B cell (primary cell): ENCODE results near the gene AGBL4. TPM values are rescaled to one million over a fixed set of nuclear protein-coding genes. Genes with fewer than 3 reads are reported as not detected.

Experiments
- ATAC-seq: fragments of 200-7000 bp; cut with Tn5 transposase; one replicate; pipeline ENCODE4 v1.10.0; 2021; ENCODE audit warnings: low read depth, mild to moderate bottlenecking, moderate number of reproducible peaks, moderate library complexity
- CTCF ChIA-PET: fragments of 350-600 bp; sonication (Branson Sonifier 250); formaldehyde crosslinking; loops from one replicate; lab custom pipeline; 2021; ENCODE audit warnings: antibody characterized with exemption, inconsistent platforms; lab: Charles Lee
- POLR2A ChIA-PET: fragments of 350-600 bp; sonication (Branson Sonifier 250); formaldehyde crosslinking; loops from one replicate; lab custom pipeline; 2021; ENCODE audit warnings: antibody characterized with exemption; lab: Charles Lee
- DNase-seq: peaks from one replicate; pipeline ENCODE4 v3.0.0; 2013
- H2AFZ ChIP-seq: 2 replicates; pipeline ENCODE4 v1.6.1; 2012; ENCODE audit warnings: mild to moderate bottlenecking, low read depth, low read length; ENCODE audit not compliant: insufficient read depth, poor library complexity, severe bottlenecking
- H3K27ac ChIP-seq, 2 donors: 1 replicate in 1 of 2; 2 replicates in 1 of 2; pipeline ENCODE4 v1.5.1; 2012 to 2013; ENCODE audit warnings: low read length in 2 of 2, mild to moderate bottlenecking in 2 of 2, moderate library complexity in 1 of 2
- H3K27me3 ChIP-seq, 4 experiments: fragments of 200-600 bp in 1 of 4; sonication (generic) in 1 of 4; replicated peaks in 1 of 4; 1 replicate in 2 of 4; 2 replicates in 2 of 4; pipeline versions ENCODE4 v1.6.1 to v1.7.0; 2013 to 2016; ENCODE audit warnings: low read length in 3 of 4, mild to moderate bottlenecking in 2 of 4, mixed read lengths in 1 of 4, moderate library complexity in 1 of 4; ENCODE audit not compliant: insufficient read depth in 4 of 4, control insufficient read depth in 3 of 4; ENCODE audit errors: control extremely low read depth in 1 of 4
- H3K36me3 ChIP-seq, 2 experiments: replicated peaks in 1 of 2; 1 replicate in 1 of 2; 2 replicates in 1 of 2; pipeline versions ENCODE4 v1.6.1 to v1.7.1; 2013; ENCODE audit warnings: low read length in 1 of 2; ENCODE audit not compliant: insufficient read depth in 2 of 2, control insufficient read depth in 1 of 2; ENCODE audit errors: control extremely low read depth in 1 of 2, extremely low read depth in 1 of 2
- H3K4me1 ChIP-seq, 2 donors: fragments of 200-600 bp in 1 of 2; sonication (generic) in 1 of 2; 1 replicate in 1 of 2; 2 replicates in 1 of 2; pipeline versions ENCODE4 v1.5.1 to v1.6.1; 2013 to 2017; ENCODE audit warnings: low read length in 2 of 2; ENCODE audit not compliant: control insufficient read depth in 2 of 2, insufficient read depth in 2 of 2
- H3K4me2 ChIP-seq: replicated peaks from 2 replicates; pipeline ENCODE3; 2012; ENCODE audit warnings: mild to moderate bottlenecking, low read depth, low read length; ENCODE audit not compliant: poor library complexity, severe bottlenecking
- H3K4me3 ChIP-seq, 5 experiments: fragments of 200-600 bp in 1 of 5; sonication (generic) in 1 of 5; 1 replicate in 3 of 5; 2 replicates in 2 of 5; pipeline versions ENCODE4 v1.5.1 to v1.7.0; 2011 to 2016; ENCODE audit warnings: low read length in 4 of 5, mild to moderate bottlenecking in 4 of 5, low read depth in 2 of 5, control low read depth in 1 of 5, moderate library complexity in 1 of 5; ENCODE audit not compliant: insufficient read depth in 1 of 5; ENCODE audit errors: control extremely low read depth in 1 of 5, extremely low read depth in 1 of 5
- H3K79me2 ChIP-seq: fragments of 200-600 bp; sonication (generic); one replicate; pipeline ENCODE4 v1.6.0; 2016; ENCODE audit warnings: low read length; ENCODE audit not compliant: control insufficient read depth, insufficient read depth
- H3K9ac ChIP-seq: fragments of 200-600 bp; sonication (generic); 2 replicates; pipeline ENCODE4 v1.6.1; 2017; ENCODE audit warnings: mild to moderate bottlenecking, low read length, moderate library complexity
- H3K9me3 ChIP-seq, 3 donors: one replicate each; pipeline versions ENCODE4 v1.6.1 to v1.7.1; 2013; ENCODE audit warnings: low read length in 2 of 3; ENCODE audit not compliant: control insufficient read depth in 2 of 3, insufficient read depth in 1 of 3; ENCODE audit errors: control extremely low read depth in 1 of 3
- H4K20me1 ChIP-seq: 2 replicates; pipeline ENCODE4 v1.6.0; 2012; ENCODE audit warnings: mild to moderate bottlenecking, low read length; ENCODE audit not compliant: insufficient read depth, control insufficient read depth, poor library complexity, severe bottlenecking
- H3K27ac Mint-ChIP-seq: one replicate; pipeline ENCODE4 v1.8.0; 2021; ENCODE audit warnings: mixed read lengths
- H3K27me3 Mint-ChIP-seq: one replicate; pipeline ENCODE4 v1.8.0; 2021; ENCODE audit warnings: mixed read lengths
- H3K4me1 Mint-ChIP-seq: one replicate; pipeline ENCODE4 v1.8.0; 2021; ENCODE audit warnings: mixed read lengths
- H3K4me3 Mint-ChIP-seq: one replicate; pipeline ENCODE4 v1.8.0; 2021; ENCODE audit warnings: mixed read lengths
- H3K9me3 Mint-ChIP-seq: one replicate; pipeline ENCODE4 v1.8.0; 2022; ENCODE audit warnings: mixed read lengths; ENCODE audit not compliant: insufficient read depth
- EZH2 ChIP-seq: IDR thresholded peaks from 2 replicates; pipeline ENCODE4 v1.6.1; 2012; ENCODE audit warnings: borderline replicate concordance, low read depth, mild to moderate bottlenecking, moderate library complexity, low read length; ENCODE audit not compliant: insufficient read depth, poor library complexity, severe bottlenecking
- WGBS: methylation state at CpG from one replicate; pipeline ENCODE4 v1.1.5; 2013; ENCODE audit warnings: missing lambda C conversion rate; ENCODE audit not compliant: insufficient coverage; 5-methylcytosine and 5-hydroxymethylcytosine counted together
- intact Hi-C: fragments of 100-400 bp; cut with micrococcal nuclease; formaldehyde crosslinking; loops from one replicate; pipeline ENCODE4 v1.10.0; 2022
- polyA plus RNA-seq: library from polyadenylated mRNA; depleted of rRNA; stranded (reverse); fragments of >200 nt; gene quantifications from 2 replicates; pipeline ENCODE4 v1.2.3, GENCODE V29; 2012
- total RNA-seq, 2 donors: library from RNA; stranded (reverse); fragments of 120-200 nt in 1 of 2; gene quantifications; 1 replicate in 1 of 2; 2 replicates in 1 of 2; pipeline versions ENCODE4 v1.2.3 to v1.2.4, GENCODE V29; 2013 to 2022
- TF ChIP-seq, protein P1 (sequence below): fragments of 200-600 bp; IDR thresholded peaks from one replicate; pipeline ENCODE4 v1.8.0; 2022; ENCODE audit warnings: antibody characterized with exemption, mild to moderate bottlenecking

The AGBL4 gene
- total and polyA plus RNA-seq, 2 donors (not counting 1 experiment from before 2014, with no cell fraction given): 0.07 to 0.12 TPM

DNA sequence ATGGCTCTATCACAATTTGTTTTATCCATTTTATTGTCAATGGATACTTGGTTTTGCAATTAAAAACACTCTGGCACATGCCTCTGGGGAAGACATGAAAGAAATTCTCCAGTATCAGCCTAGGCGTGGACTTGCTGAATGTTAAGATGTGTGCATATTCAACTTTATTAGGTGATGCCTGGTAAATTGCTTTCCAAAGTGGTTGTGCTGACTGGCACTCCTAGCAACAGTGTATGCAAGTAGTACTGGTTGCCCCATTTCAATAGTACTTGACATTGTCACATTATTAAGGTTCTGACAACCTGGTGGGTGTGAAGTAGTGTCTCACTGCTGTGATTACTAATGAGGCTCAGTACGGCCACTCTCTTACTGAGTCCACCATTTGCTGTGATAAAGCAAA lies 1295.2 kb downstream of the AGBL4 start:
- Histone ChIP-seq H3K27me3 (no peaks in the 10 kb centered on the region), H3K4me1 (no peaks in the 10 kb centered on the region), H2AFZ (no peak overlapping the region), H3K9ac (no peak overlapping the region), H3K4me3 (no peak overlapping the region), H3K9me3 (no peaks in the 10 kb centered on the region), H3K27ac (no peak overlapping the region), H3K4me2 (no peak overlapping the region), H3K36me3 (peaks cover 0 to 65% of the 10 kb centered on the region in 2 experiments), H4K20me1 (peaks cover 45% of the 10 kb centered on the region), H3K79me2 (peaks cover 7% of the 10 kb centered on the region)
- ChIA-PET POLR2A (no interaction called here), CTCF (no interaction called here)
- intact Hi-C loops: no loop called here
- ATAC-seq: no peak
- no peak for DNase-seq
- TF ChIP-seq, protein P1, sequence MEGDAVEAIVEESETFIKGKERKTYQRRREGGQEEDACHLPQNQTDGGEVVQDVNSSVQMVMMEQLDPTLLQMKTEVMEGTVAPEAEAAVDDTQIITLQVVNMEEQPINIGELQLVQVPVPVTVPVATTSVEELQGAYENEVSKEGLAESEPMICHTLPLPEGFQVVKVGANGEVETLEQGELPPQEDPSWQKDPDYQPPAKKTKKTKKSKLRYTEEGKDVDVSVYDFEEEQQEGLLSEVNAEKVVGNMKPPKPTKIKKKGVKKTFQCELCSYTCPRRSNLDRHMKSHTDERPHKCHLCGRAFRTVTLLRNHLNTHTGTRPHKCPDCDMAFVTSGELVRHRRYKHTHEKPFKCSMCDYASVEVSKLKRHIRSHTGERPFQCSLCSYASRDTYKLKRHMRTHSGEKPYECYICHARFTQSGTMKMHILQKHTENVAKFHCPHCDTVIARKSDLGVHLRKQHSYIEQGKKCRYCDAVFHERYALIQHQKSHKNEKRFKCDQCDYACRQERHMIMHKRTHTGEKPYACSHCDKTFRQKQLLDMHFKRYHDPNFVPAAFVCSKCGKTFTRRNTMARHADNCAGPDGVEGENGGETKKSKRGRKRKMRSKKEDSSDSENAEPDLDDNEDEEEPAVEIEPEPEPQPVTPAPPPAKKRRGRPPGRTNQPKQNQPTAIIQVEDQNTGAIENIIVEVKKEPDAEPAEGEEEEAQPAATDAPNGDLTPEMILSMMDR: no peak
- no peak for TF ChIP-seq EZH2
- H3K4me3 Mint-ChIP-seq: no peak overlapping the region
- no peaks in the 10 kb centered on the region for H3K9me3 Mint-ChIP-seq
- H3K4me1 Mint-ChIP-seq: no peaks in the 10 kb centered on the region
- no peak overlapping the region for H3K27ac Mint-ChIP-seq
- WGBS: 95% methylated on average over 2 of the region's 2 CpGs
- H3K27me3 Mint-ChIP-seq: no peaks in the 10 kb centered on the region

DNA sequence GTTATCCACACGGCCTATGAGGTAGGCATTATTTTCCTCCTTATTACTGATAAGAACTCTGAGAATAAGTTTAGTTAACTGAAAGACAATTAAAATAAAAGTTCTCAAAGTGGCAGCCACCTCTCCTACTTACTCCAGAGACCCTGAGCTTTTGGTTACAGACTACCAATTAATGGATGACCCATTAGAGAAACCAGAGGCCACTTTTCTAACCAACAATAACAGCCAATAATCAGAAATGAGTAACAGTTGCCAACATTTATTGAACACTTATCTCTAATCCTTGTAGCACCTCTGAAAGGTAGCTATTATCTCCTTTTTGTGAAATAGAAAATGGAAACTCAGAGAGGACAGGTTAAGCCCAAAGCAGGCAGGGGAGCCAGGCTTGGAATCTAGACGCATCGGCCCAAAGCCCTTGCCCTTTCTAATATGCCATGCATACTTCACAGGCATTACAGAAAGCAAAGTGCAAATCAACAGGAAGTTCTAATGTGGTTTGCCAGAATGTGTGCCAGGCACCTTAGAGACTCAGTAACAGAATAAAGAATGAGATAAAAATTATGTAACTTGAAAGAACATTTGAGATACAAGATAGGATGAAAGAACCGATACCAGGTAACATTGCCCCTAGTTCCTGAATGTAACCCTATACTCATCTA lies 1297.1 kb downstream of the AGBL4 start:
- Mint-ChIP-seq H3K27ac (no peak overlapping the region), H3K4me3 (no peak overlapping the region), H3K4me1 (no peaks in the 10 kb centered on the region), H3K27me3 (no peaks in the 10 kb centered on the region), H3K9me3 (no peaks in the 10 kb centered on the region)
- CTCF ChIA-PET: interaction anchor here (1.2 kb wide), 1 partner anchor 49 kb away, joined by 5 read pairs; no protein-coding TSS in a partner anchor
- no peaks in the 10 kb centered on the region for H3K4me1 ChIP-seq
- H3K9me3 ChIP-seq: no peaks in the 10 kb centered on the region
- H3K36me3 ChIP-seq: peaks cover 0 to 46% of the 10 kb centered on the region in 2 experiments
- peaks cover 28% of the 10 kb centered on the region for H4K20me1 ChIP-seq
- intact Hi-C loops: no loop called here
- no peak overlapping the region for H3K4me3 ChIP-seq
- H3K9ac ChIP-seq: no peak overlapping the region
- no peak for ATAC-seq
- no peak overlapping the region for H3K4me2 ChIP-seq
- DNase-seq: no peak
- POLR2A ChIA-PET: no interaction called here
- no peaks in the 10 kb centered on the region for H3K27me3 ChIP-seq
- no peak overlapping the region for H2AFZ ChIP-seq
- no peak for TF ChIP-seq EZH2
- TF ChIP-seq, protein P1: no peak
- H3K79me2 ChIP-seq: no peaks in the 10 kb centered on the region
- no CpG with 5 or more reads among the region's 4 CpGs for WGBS
- no peak overlapping the region for H3K27ac ChIP-seq
